Endothelial cell of umbilical vein (primary cell): ENCODE data around the gene RAB11FIP3. TPM values are rescaled to one million over a fixed set of nuclear protein-coding genes. Genes with fewer than 3 reads are reported as not detected.

Source experiments
- BruUV-seq: library from RNA; stranded (reverse); fragments of 400-500 nt; replicated peaks from 2 replicates; lab custom pipeline; 2021; lab: Mats Ljungman, UMichigan
- CTCF ChIA-PET: fragments of 300-600, 350-600 bp; sonication (Branson Sonifier 250); formaldehyde crosslinking; loops from one replicate; lab custom pipeline; 2021; ENCODE audit warnings: antibody characterized with exemption, inconsistent platforms; lab: Charles Lee
- POLR2A ChIA-PET: fragments of 300-600, 350-600 bp; sonication (Branson Sonifier 250); formaldehyde crosslinking; loops from one replicate; lab custom pipeline; 2021; ENCODE audit warnings: antibody characterized with exemption, inconsistent platforms; lab: Charles Lee
- DNase-seq: peaks from one replicate; pipeline ENCODE4 v3.0.0-alpha.2; 2011; ENCODE audit warnings: low read depth, low spot score
- FAIRE-seq: peaks from 2 replicates; lab custom pipeline; 2011; peaks lifted over from hg19 to GRCh38; lab: Jason Lieb, UNC
- H2AFZ ChIP-seq: 2 replicates; pipeline ENCODE4 v1.6.0; 2012; ENCODE audit warnings: low read depth, low read length, control low read depth, inconsistent platforms
- H3K27ac ChIP-seq: 2 replicates; pipeline ENCODE4 v1.5.1; 2011; ENCODE audit warnings: low read depth, mild to moderate bottlenecking, control low read depth, low read length, moderate library complexity; ENCODE audit not compliant: insufficient read depth
- H3K27me3 ChIP-seq, 2 experiments: 2 replicates each; pipeline versions ENCODE4 v1.6.0 to v1.6.1; 2011; ENCODE audit warnings: low read length in 2 of 2, mixed read lengths in 1 of 2; ENCODE audit not compliant: control insufficient read depth in 2 of 2, insufficient read depth in 2 of 2
- H3K36me3 ChIP-seq, 2 experiments: 2 replicates in 1 of 2; 3 replicates in 1 of 2; pipeline ENCODE4 v1.5.1; 2011; ENCODE audit warnings: low read length in 2 of 2, mild to moderate bottlenecking in 1 of 2, moderate library complexity in 1 of 2; ENCODE audit not compliant: control insufficient read depth in 2 of 2, insufficient read depth in 2 of 2; ENCODE audit errors: extremely low read depth in 1 of 2
- H3K4me1 ChIP-seq: 3 replicates; pipeline ENCODE4 v1.5.1; 2011; ENCODE audit warnings: mild to moderate bottlenecking, low read length; ENCODE audit not compliant: control insufficient read depth, insufficient read depth; ENCODE audit errors: extremely low read depth
- H3K4me2 ChIP-seq: 2 replicates; pipeline ENCODE4 v1.6.1; 2011; ENCODE audit warnings: low read length, control low read depth, mixed read lengths; ENCODE audit not compliant: insufficient read depth
- H3K4me3 ChIP-seq, 3 experiments: fragments of 200-600 bp in 1 of 3; sonication (generic), shearing (Covaris generic) in 1 of 3; replicated peaks in 1 of 3; 2 replicates each; pipeline ENCODE4 v1.5.1; 2011 to 2016; ENCODE audit warnings: control low read depth in 3 of 3, low read length in 3 of 3, mild to moderate bottlenecking in 2 of 3, inconsistent platforms in 1 of 3, low read depth in 1 of 3, moderate library complexity in 1 of 3; ENCODE audit not compliant: insufficient read depth in 1 of 3
- H3K79me2 ChIP-seq: 2 replicates; pipeline ENCODE4 v1.6.0; 2012; ENCODE audit warnings: low read length, inconsistent platforms; ENCODE audit not compliant: control insufficient read depth, insufficient read depth
- H3K9ac ChIP-seq: replicated peaks from 2 replicates; pipeline ENCODE3; 2011; ENCODE audit warnings: low read length, control low read depth; ENCODE audit not compliant: insufficient read depth; ENCODE audit errors: extremely low read depth
- H3K9me1 ChIP-seq: replicated peaks from 3 replicates; pipeline ENCODE4 v1.6.0; 2011; ENCODE audit warnings: mild to moderate bottlenecking, low read length; ENCODE audit not compliant: control insufficient read depth, insufficient read depth; ENCODE audit errors: extremely low read depth
- H3K9me3 ChIP-seq: replicated peaks from 2 replicates; pipeline ENCODE4 v1.5.1; 2012; ENCODE audit warnings: low read length, inconsistent platforms; ENCODE audit not compliant: control insufficient read depth, insufficient read depth
- H4K20me1 ChIP-seq: replicated peaks from 2 replicates; pipeline ENCODE3; 2011; ENCODE audit warnings: mild to moderate bottlenecking, low read length; ENCODE audit not compliant: control insufficient read depth, insufficient read depth; ENCODE audit errors: extremely low read depth
- EZH2 ChIP-seq: IDR thresholded peaks from 2 replicates; pipeline ENCODE4 v1.6.1; 2012; ENCODE audit warnings: borderline replicate concordance, low read depth, mild to moderate bottlenecking, moderate library complexity, low read length, inconsistent platforms; ENCODE audit not compliant: severe bottlenecking
- FOS ChIP-seq: IDR thresholded peaks from 2 replicates; pipeline ENCODE4 v1.6.1; 2011; ENCODE audit warnings: mild to moderate bottlenecking, low read length, moderate library complexity, borderline replicate concordance; ENCODE audit not compliant: insufficient read depth
- GATA2 ChIP-seq: IDR thresholded peaks from 2 replicates; pipeline ENCODE4 v1.7.0; 2011; ENCODE audit warnings: low read depth, mild to moderate bottlenecking, moderate library complexity, mixed read lengths, low read length; ENCODE audit not compliant: insufficient read length, insufficient read depth
- JUN ChIP-seq: IDR thresholded peaks from 2 replicates; pipeline ENCODE4 v1.6.1; 2011; ENCODE audit warnings: borderline replicate concordance, low read depth; ENCODE audit not compliant: insufficient read length, insufficient read depth
- MYC ChIP-seq: IDR thresholded peaks from one replicate; pipeline ENCODE4 v1.6.1; 2011; ENCODE audit warnings: mild to moderate bottlenecking, low read depth, low read length
- POLR2AphosphoS5 ChIP-seq: IDR thresholded peaks from 2 replicates; pipeline ENCODE4 v1.6.1; 2012; ENCODE audit warnings: low read depth, mild to moderate bottlenecking, control low read depth, low read length, moderate library complexity; ENCODE audit not compliant: insufficient read depth
- dilution Hi-C: fragments of 300-500 bp; cut with MboI; formaldehyde crosslinking; loops from one replicate; pipeline ENCODE4 v1.15.0; 2019; ENCODE audit warnings: low sequenced_read_pairs; ENCODE audit not compliant: extremely low pct_ligation_motif_present
- intact Hi-C: fragments of 100-400 bp; cut with micrococcal nuclease; formaldehyde crosslinking; loops from one replicate; pipeline ENCODE4 v1.10.0; 2022
- polyA plus RNA-seq, 4 experiments: library from polyadenylated mRNA; depleted of rRNA in 3 of 4; stranded (reverse) in 3 of 4; unstranded in 1 of 4; fragments of >200 nt; gene quantifications; 2 replicates each; pipeline versions ENCODE4 v1.2.1 to v1.2.3, GENCODE V29; 2011 to 2012; ENCODE audit warnings: missing spikeins in 1 of 4
- total RNA-seq: library from RNA; stranded (reverse); gene quantifications from 2 replicates; pipeline ENCODE4 v1.2.3, GENCODE V29; 2021
- TF ChIP-seq, protein P1 (sequence below): IDR thresholded peaks from 2 replicates; pipeline ENCODE4 v1.6.1; 2011; ENCODE audit not compliant: insufficient read depth, insufficient read length

Gene RAB11FIP3
- total and polyA plus RNA-seq, 2 donors (not counting 3 experiments of a cell fraction or from before 2014, with no cell fraction given): 20.5 to 75.9 TPM

DNA sequence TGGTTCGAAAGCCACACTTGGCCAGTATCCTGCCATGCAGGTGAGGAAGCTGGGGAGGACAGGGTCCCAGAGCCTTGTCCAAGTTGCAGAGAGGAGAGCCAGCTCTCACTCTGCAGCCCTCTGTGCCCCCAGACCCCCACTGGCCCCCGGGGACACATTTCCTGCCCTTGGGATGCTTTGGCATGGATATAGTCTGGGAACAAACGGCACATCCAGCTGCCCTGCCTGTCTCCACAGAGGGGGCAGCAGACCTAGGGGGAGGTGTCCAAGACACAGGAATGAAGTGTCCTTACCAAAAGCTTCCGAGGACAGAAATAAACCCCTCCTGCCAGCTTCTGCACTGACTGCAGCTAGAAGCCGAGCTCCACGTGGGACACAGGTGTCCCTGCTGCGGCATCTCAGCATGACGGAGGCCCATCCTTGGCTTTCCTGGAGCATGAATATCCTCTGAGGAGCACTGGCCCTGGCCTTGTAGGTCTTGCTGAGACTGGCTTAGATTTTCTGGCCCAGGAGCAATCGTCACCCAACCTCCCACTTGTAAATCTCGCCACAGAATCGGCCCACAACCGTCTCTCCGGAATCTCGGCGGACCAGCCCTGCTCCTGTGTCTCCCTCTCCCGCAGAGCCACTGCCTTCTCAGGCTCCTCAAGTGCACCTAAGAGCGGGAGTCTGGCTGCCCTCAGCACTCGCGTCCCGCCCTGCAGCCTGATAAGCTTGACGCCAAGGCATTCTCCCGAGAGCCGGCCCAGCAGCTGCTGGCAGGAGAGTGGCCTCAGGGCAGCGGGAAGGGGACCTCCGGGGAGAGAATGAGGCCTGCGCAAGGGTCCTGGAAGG, 100.9 kb downstream of the RAB11FIP3 start:
- FAIRE-seq (peak; percentile 38), DNase-seq (no peak)
- Histone ChIP-seq H2AFZ (no peak overlapping the region), H3K9ac (peak overlapping the region; percentile 80), H3K36me3 (peaks cover 1 to 2% of the 10 kb centered on the region in 2 experiments), H4K20me1 (no peaks in the 10 kb centered on the region), H3K9me3 (no peaks in the 10 kb centered on the region), H3K79me2 (peaks cover 46% of the 10 kb centered on the region), H3K4me1 (peaks cover 35% of the 10 kb centered on the region), H3K27me3 (no peaks in the 10 kb centered on the region), H3K4me3 (peak overlapping the region; percentile 37 to 81 (median 53)), H3K27ac (peak overlapping the region; percentile 90), H3K4me2 (peak overlapping the region; percentile 73), H3K9me1 (no peaks in the 10 kb centered on the region)
- dilution Hi-C loops (no loop called here), intact Hi-C loops (loop anchor here (1.0 to 5.0 kb wide), 3 partner anchors 41 to 130 kb away; partner anchors contain the start of genes NHLRC4, NME4, PIGQ and RAB11FIP3)
- POLR2A ChIA-PET: interaction anchor here (0.6 kb wide), 1 partner anchor 61 kb away, joined by 12 read pairs; no protein-coding TSS in a partner anchor
- CTCF ChIA-PET: interaction anchor here (0.7 to 1.2 kb wide), 4 partner anchors 17 to 134 kb away, joined by 3 read pairs; no protein-coding TSS in a partner anchor
- TSS peak; percentile 41 for BruUV-seq
- no peak for TF ChIP-seq GATA2
- TF ChIP-seq FOS: no peak
- TF ChIP-seq, protein P1, sequence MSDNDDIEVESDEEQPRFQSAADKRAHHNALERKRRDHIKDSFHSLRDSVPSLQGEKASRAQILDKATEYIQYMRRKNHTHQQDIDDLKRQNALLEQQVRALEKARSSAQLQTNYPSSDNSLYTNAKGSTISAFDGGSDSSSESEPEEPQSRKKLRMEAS: no peak
- no peak for TF ChIP-seq EZH2
- TF ChIP-seq POLR2AphosphoS5: peak; percentile 3
- TF ChIP-seq JUN: no peak
- no peak for TF ChIP-seq MYC
